ENCODE measurements around the gene SYT7. TPM values are rescaled to one million over a fixed set of nuclear protein-coding genes. Genes with fewer than 3 reads are reported as not detected.

The SYT7 gene
- total and polyA plus RNA-seq, 12 donors = 11.5 to 26.1 (median 18.7) TPM

GRCh38 chr11:61539006-61539405 is 41.9 kb downstream of the SYT7 start:
- WGBS, 2 donors = 58 to 66% methylated on average over 11 of the region's 11 CpGs
- DNase-seq (peak in 1 of 2 donors; percentile 29), ATAC-seq (peak in 4 of 8 donors; percentile 16 to 51 (median 24))
- TF ChIP-seq, protein P1, sequence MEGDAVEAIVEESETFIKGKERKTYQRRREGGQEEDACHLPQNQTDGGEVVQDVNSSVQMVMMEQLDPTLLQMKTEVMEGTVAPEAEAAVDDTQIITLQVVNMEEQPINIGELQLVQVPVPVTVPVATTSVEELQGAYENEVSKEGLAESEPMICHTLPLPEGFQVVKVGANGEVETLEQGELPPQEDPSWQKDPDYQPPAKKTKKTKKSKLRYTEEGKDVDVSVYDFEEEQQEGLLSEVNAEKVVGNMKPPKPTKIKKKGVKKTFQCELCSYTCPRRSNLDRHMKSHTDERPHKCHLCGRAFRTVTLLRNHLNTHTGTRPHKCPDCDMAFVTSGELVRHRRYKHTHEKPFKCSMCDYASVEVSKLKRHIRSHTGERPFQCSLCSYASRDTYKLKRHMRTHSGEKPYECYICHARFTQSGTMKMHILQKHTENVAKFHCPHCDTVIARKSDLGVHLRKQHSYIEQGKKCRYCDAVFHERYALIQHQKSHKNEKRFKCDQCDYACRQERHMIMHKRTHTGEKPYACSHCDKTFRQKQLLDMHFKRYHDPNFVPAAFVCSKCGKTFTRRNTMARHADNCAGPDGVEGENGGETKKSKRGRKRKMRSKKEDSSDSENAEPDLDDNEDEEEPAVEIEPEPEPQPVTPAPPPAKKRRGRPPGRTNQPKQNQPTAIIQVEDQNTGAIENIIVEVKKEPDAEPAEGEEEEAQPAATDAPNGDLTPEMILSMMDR (IDR thresholded peaks at IDR 0.05) = no peak
- Histone ChIP-seq H3K27me3 (no peaks in the 10 kb centered on the region), H3K9me3 (no peaks in the 10 kb centered on the region), H3K4me3 (no peak overlapping the region), H3K27ac (no peak overlapping the region), H3K36me3 (no peaks in the 10 kb centered on the region), H3K4me1 (peaks cover 0 to 53% (median 25%) of the 10 kb centered on the region in 9 donors)
- intact Hi-C loops (cut with DNase I) = loop anchor here in 3 of 10 donors (5.0 to 10.0 kb wide), 3 partner anchors 33 to 96 kb away; no protein-coding TSS in a partner anchor

- peaks cover 0 to 52% (median 25%) of the 10 kb centered on the region in 9 donors for H3K4me1 ChIP-seq
- ATAC-seq (no peak), DNase-seq (no peak)
- intact Hi-C loops (cut with DNase I) = loop anchor here in 3 of 10 donors (5.0 to 10.0 kb wide), 3 partner anchors 34 to 96 kb away; no protein-coding TSS in a partner anchor
- no peak overlapping the region for H3K27ac ChIP-seq
- no peaks in the 10 kb centered on the region for H3K27me3 ChIP-seq
- H3K36me3 ChIP-seq = no peaks in the 10 kb centered on the region
- no peaks in the 10 kb centered on the region for H3K9me3 ChIP-seq
- no peak overlapping the region for H3K4me3 ChIP-seq
- WGBS, 2 donors = 88% methylated on average over 9 of the region's 9 CpGs
- TF ChIP-seq, protein P1 (IDR thresholded peaks at IDR 0.05) = no peak
Observed at GRCh38 chr11:61538636-61538961, 42.3 kb downstream of the SYT7 start.

GRCh38 chr11:61537326-61537725 is 43.5 kb downstream of the SYT7 start:
- Histone ChIP-seq H3K27ac (no peak overlapping the region), H3K4me1 (peaks cover 0 to 50% (median 25%) of the 10 kb centered on the region in 9 donors), H3K27me3 (no peaks in the 10 kb centered on the region), H3K4me3 (no peak overlapping the region), H3K36me3 (no peaks in the 10 kb centered on the region), H3K9me3 (no peaks in the 10 kb centered on the region)
- 94% methylated on average over 8 of the region's 8 CpGs for WGBS, 2 donors
- ATAC-seq = no peak
- intact Hi-C loops (cut with DNase I) = loop anchor here in 3 of 10 donors (5.0 to 10.0 kb wide), 3 partner anchors 35 to 97 kb away; no protein-coding TSS in a partner anchor
- no peak for DNase-seq
- TF ChIP-seq, protein P1 (IDR thresholded peaks at IDR 0.05) = no peak

GRCh38 chr11:61536676-61537270 is 44.1 kb downstream of the SYT7 start:
- Histone ChIP-seq H3K4me1 (peaks cover 0 to 44% (median 23%) of the 10 kb centered on the region in 9 donors), H3K4me3 (no peak overlapping the region), H3K27me3 (no peaks in the 10 kb centered on the region), H3K9me3 (no peaks in the 10 kb centered on the region), H3K36me3 (no peaks in the 10 kb centered on the region), H3K27ac (no peak overlapping the region)
- ATAC-seq (no peak), DNase-seq (no peak)
- WGBS, 2 donors = 85 to 86% methylated on average over 2 of the region's 2 CpGs
- intact Hi-C loops (cut with DNase I) = loop anchor here in 3 of 10 donors (5.0 to 10.0 kb wide), 3 partner anchors 36 to 98 kb away; no protein-coding TSS in a partner anchor
- TF ChIP-seq, protein P1 (IDR thresholded peaks at IDR 0.05) = no peak
